Measurements from ENCODE around the gene EXO5.

The EXO5 gene

DNA sequence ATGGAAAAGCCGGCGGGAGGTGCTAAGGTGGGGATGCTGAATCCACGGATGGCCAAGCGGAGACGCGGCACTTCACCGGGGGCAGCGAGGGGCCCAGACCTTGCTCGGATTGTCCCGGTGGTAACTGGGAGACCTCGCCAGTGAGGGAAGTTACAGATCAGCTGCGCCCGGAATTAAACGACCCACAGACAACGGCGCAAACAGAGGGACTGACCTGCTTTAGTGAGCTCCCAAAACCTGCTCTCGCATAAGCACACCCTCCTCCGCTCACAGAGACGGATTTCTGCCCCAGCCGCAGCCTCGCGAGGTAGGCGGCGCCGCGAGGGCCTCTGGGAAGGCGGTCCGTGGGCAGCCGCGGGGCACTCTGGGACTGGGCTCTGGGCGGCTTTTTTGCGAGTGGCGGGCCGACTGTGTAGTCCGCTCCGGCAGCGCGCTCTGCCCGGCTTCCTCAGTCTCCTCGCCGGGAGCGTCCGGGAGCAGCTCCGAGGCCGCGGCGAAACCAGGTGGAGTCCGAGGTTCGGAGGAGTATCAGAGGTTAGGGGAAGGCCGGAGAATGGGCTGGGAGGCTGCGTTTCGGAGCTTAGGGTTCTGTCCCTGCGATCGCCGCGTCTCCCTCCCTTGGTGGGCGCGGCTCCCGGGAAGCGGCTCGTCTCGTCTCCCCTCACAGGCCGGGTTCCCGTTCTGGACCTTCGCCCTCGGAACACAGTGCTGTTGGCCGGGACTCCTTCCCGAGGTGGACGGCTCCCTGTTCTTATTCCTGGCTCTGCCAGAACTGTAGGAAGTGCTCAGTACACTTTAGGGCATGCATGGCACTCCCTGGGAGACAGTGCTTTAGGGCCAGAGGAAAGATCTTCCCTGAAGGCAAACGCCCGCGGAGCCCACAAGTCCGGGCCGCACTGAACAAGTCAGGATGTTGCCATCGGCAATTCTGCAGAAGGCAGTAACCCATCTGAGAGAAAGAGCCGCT, at the start of gene EXO5:
Gene EXO5 (plus strand): TSS at position 393 of the 967 bp plus-strand sequence. CDS start 5,778 bp downstream, outside the sequence.
- TF ChIP-seq FOXM1 (IDR thresholded peaks at IDR 0.05; ENCODE audit: borderline replicate concordance, low read depth) (no peak), ZBTB7A (IDR thresholded peaks at IDR 0.05; ENCODE audit: low read depth) (peak; percentile 15; the same call in 1 of the 2 replicates), YY1 (IDR thresholded peaks at IDR 0.05; ENCODE audit: low read depth) (peak; percentile 46; the same call in 1 of the 2 replicates), CREB1 (IDR thresholded peaks at IDR 0.05; ENCODE audit: low read depth) (no peak; the same call in 1 of the 2 replicates), TAF1 (IDR thresholded peaks at IDR 0.05; ENCODE audit: low read depth) (peak; percentile 91), MAX (IDR thresholded peaks at IDR 0.05) (peak; percentile 93), NFIC (IDR thresholded peaks at IDR 0.05) (0 out of 2 replicates have a peak, but pooled peaks have one; percentile 18), RAD21 (IDR thresholded peaks at IDR 0.05; ENCODE audit: low read depth) (no peak), TEAD4 (IDR thresholded peaks at IDR 0.05) (no peak), EP300 (IDR thresholded peaks at IDR 0.05; ENCODE audit: borderline replicate concordance) (no peak), EGR1 (IDR thresholded peaks at IDR 0.05) (peak; percentile 57; the same call in 1 of the 2 replicates), USF1 (IDR thresholded peaks at IDR 0.05) (no peak; the same call in none of the 2 replicates), TCF12 (IDR thresholded peaks at IDR 0.05; ENCODE audit: low read depth) (peak; percentile 53), CEBPB (IDR thresholded peaks at IDR 0.05) (no peak)
- TF ChIP-seq, protein P1, sequence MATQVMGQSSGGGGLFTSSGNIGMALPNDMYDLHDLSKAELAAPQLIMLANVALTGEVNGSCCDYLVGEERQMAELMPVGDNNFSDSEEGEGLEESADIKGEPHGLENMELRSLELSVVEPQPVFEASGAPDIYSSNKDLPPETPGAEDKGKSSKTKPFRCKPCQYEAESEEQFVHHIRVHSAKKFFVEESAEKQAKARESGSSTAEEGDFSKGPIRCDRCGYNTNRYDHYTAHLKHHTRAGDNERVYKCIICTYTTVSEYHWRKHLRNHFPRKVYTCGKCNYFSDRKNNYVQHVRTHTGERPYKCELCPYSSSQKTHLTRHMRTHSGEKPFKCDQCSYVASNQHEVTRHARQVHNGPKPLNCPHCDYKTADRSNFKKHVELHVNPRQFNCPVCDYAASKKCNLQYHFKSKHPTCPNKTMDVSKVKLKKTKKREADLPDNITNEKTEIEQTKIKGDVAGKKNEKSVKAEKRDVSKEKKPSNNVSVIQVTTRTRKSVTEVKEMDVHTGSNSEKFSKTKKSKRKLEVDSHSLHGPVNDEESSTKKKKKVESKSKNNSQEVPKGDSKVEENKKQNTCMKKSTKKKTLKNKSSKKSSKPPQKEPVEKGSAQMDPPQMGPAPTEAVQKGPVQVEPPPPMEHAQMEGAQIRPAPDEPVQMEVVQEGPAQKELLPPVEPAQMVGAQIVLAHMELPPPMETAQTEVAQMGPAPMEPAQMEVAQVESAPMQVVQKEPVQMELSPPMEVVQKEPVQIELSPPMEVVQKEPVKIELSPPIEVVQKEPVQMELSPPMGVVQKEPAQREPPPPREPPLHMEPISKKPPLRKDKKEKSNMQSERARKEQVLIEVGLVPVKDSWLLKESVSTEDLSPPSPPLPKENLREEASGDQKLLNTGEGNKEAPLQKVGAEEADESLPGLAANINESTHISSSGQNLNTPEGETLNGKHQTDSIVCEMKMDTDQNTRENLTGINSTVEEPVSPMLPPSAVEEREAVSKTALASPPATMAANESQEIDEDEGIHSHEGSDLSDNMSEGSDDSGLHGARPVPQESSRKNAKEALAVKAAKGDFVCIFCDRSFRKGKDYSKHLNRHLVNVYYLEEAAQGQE (IDR thresholded peaks at IDR 0.05; ENCODE audit: low read depth), result no peak

DNA sequence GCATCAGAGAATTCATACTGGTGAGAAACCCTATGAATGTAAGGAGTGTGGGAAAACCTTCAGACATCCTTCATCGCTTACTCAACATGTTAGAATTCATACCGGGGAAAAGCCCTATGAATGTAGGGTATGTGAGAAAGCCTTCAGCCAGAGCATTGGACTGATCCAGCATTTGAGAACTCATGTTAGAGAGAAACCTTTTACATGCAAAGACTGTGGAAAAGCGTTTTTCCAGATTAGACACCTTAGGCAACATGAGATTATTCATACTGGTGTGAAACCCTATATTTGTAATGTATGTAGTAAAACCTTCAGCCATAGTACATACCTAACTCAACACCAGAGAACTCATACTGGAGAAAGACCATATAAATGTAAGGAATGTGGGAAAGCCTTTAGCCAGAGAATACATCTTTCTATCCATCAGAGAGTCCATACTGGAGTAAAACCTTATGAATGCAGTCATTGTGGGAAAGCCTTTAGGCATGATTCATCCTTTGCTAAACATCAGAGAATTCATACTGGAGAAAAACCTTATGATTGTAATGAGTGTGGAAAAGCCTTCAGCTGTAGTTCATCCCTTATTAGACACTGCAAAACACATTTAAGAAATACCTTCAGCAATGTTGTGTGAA, 45.5 kb upstream of the EXO5 start:
- TF ChIP-seq USF1 (IDR thresholded peaks at IDR 0.05), result peak; percentile 53
- TF ChIP-seq CEBPB (IDR thresholded peaks at IDR 0.05), result no peak
- 0 out of 2 replicates have a peak, but pooled peaks have one; percentile 42 for TF ChIP-seq TCF12 (IDR thresholded peaks at IDR 0.05; ENCODE audit: low read depth)

- TF ChIP-seq NFIC (IDR thresholded peaks at IDR 0.05) (no peak), TEAD4 (IDR thresholded peaks at IDR 0.05) (no peak), CREB1 (IDR thresholded peaks at IDR 0.05; ENCODE audit: low read depth) (no peak), ZBTB7A (IDR thresholded peaks at IDR 0.05; ENCODE audit: low read depth) (no peak), YY1 (IDR thresholded peaks at IDR 0.05; ENCODE audit: low read depth) (no peak), FOXM1 (IDR thresholded peaks at IDR 0.05; ENCODE audit: borderline replicate concordance, low read depth) (no peak), EP300 (IDR thresholded peaks at IDR 0.05; ENCODE audit: borderline replicate concordance) (no peak), RAD21 (IDR thresholded peaks at IDR 0.05; ENCODE audit: low read depth) (no peak), EGR1 (IDR thresholded peaks at IDR 0.05) (no peak), CEBPB (IDR thresholded peaks at IDR 0.05) (no peak)
- TF ChIP-seq, protein P1 (IDR thresholded peaks at IDR 0.05; ENCODE audit: low read depth), result no peak
Measured at GRCh38 chr1:40469327-40469726, 39.2 kb upstream of the EXO5 start.

- TF ChIP-seq ZBTB7A (IDR thresholded peaks at IDR 0.05; ENCODE audit: low read depth) (no peak), CREB1 (IDR thresholded peaks at IDR 0.05; ENCODE audit: low read depth) (no peak), YY1 (IDR thresholded peaks at IDR 0.05; ENCODE audit: low read depth) (no peak), USF1 (IDR thresholded peaks at IDR 0.05) (no peak), TEAD4 (IDR thresholded peaks at IDR 0.05) (no peak)
Measured at GRCh38 chr1:40475268-40475667, 33.3 kb upstream of the EXO5 start.
